Measurements from ENCODE around the gene ZNF212.
"Not testable (repeated sequence)": the region's sequence is repeated elsewhere in the genome, so short reads cannot be mapped to it uniquely, and the experiment has no call there.

The ZNF212 gene

GRCh38 chr7:149252378-149252777, 12.9 kb downstream of the ZNF212 start:
- no peak for DNase-seq (ENCODE audit: low read depth, low spot score)

DNA sequence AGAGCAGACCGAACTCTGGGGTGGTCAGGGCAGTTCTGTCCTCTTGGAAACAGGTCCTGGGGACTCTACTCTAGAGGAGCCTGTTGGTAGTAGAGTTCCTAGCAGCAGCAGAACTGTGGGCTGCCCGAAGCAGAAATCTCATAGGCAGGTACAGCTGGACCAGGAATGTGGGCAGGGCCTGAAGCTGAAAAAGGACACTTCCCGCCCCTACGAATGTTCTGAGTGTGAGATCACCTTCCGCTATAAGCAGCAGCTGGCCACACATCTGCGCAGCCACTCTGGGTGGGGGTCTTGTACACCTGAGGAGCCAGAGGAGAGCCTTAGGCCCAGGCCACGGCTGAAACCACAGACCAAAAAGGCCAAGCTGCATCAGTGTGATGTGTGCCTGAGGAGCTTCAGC, 14.2 kb downstream of the ZNF212 start:
- no peak for DNase-seq (ENCODE audit: low read depth, low spot score)

DNA sequence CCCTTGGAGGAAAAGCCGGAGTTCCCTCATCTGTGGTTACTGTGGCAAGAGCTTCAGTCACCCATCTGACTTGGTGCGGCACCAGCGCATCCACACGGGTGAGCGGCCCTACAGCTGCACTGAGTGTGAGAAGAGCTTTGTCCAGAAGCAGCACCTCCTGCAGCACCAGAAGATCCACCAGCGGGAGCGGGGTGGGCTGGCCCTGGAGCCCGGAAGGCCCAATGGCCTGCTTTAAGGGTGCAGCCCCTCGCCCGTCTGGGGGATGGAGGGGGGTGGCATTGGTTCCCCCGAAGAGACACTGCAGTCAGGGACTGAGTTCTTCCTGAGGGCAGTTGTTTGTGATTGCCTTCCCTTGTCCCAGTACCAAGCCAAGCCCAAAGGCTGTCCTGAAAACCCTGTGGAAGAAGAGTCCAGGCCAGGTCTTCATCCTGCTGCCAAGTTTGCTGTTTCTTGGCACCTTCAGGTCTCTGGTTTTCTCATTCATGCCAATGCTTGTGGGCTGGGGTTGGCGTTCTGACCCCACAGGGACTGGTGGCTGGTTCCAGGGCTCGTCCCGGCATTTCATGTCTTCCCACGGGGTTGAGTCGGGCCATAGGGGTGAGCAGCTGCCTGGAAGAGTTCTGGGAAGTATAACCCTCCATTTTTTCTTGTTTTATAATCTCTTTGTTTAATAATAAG, 14.9 kb downstream of the ZNF212 start:
- DNase-seq (ENCODE audit: low read depth, low spot score): no peak

DNA sequence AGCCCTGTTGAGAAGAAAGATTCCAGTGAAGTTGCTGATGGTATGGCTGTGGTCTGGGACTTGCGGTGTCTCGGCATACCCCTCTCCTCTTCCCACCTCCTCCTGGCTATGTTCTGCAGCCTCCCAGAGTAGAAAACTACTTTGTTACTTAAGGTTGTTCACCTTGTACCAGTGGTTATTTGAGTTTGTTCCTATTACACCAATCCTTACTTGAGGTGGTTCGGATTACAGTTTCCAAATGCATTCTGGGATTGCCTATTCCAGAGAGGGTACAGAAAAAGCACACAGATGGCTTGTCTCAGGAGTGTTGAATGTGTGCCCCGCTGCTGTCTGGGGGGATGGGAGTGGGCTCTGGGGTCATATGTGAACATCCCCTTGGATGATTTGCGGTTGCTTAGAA, 15.7 kb downstream of the ZNF212 start:
- DNase-seq (ENCODE audit: low read depth, low spot score): no peak

GRCh38 chr7:149256568-149256967, 17.1 kb downstream of the ZNF212 start:
- no peak for DNase-seq (ENCODE audit: low read depth, low spot score)

DNA sequence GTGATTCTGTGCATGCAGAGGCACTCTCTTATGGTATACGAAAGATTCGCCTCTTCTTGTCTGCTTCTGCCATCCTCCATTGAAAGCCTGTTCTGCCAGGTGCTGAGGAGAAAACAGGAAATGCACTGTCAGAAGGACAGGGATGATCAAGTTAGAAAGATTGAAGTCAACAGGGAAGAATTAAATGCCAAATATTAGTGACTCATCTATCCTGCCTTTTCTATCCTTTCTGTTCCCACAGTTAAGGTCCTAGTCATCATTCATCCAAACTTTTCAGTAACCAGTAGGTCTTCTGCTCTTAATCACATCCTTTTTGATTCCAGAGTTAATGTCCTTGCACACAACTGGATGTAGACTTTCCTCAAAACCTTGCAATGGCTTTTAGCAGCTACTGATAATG, 17.7 kb downstream of the ZNF212 start:
- DNase-seq (ENCODE audit: low read depth, low spot score): no peak

DNA sequence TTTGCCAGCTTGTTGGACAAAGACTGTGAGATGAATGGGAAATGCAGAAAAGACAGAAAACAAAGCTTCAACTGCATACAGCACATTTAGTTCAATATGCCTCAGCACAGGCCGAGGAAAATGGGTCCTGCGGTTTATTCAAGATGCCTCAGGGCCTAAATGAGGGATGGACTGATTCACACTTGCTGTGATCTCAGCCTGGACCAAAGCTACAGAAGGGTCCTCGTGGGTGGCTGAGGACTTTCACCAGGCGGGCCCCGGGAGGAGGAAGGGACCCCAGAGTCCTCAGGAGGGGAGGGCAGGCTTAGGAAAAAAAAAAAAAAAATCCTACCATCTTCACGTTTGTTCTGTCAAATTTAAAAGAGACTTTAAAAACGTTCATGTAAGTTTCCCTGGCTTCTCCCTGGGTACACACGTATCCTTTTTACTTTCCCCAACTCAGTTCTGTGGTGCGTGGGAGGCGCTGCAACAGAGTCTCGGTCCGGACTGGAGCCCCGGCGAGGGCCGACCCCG, 21.9 kb downstream of the ZNF212 start:
- DNase-seq (ENCODE audit: low read depth, low spot score): no peak

DNA sequence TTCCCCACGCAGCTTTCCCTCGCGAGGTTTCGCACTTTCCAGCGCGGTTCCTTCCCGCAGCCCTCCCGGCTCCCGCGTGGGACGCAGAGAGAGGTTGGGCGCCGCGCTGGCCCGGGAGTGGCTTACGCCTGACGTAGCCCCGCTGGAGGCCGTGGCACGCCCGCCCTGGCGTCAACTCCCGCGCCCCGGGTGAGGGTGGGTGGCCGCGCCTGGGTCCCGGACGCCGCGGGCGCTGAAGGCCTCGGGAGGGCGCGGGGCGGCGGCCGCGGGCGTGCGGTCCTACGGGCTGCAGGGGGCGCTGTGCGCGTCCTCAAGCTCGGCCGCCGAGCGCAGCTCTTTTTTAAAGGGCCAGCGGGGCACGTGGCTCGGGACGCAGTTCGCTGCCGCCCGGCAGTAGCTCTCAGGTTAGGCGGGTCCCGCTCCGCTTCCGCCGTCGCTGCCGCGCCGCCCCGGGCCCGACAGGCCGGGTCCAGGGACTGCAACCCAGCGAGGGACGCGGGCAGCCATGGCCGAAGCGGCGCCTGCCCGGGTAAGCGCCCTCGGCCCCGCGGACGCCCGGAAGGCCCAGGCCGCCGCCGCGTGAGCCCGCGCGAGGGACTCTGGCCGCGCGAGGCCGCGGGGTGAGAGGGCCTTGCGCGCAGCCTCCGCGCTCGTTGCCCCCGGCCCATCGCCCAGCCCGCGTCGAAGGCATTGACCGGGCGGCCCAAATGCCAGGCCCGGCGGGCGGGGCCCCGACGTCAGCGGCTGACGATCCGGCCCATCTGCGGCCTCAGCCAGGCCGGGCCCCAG, 22.6 kb downstream of the ZNF212 start, which contains the start of gene ZNF783:
Gene ZNF783, plus strand, starts transcription at position 368 of the 789 bp plus-strand sequence. Its CDS starts 138 bp downstream, at position 506.
- peak; percentile 61 for DNase-seq (ENCODE audit: low read depth, low spot score)

DNA sequence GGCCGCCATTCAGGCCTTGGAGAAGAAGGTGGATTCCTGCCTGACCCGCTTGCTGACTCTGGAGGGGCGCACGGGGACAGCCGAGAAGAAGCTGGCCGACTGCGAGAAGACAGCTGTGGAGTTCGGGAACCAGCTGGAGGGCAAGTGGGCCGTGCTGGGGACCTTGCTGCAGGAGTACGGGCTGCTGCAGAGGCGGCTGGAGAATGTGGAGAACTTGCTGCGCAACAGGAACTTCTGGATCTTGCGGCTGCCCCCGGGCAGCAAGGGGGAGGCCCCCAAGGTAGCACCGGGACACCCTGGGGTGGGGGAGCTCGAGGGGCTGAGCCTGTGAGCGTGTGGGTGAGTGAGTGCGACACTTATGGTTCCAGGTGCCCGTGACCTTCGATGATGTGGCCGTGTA, 27.0 kb downstream of the ZNF212 start:
- DNase-seq (ENCODE audit: low read depth, low spot score): no peak

- DNase-seq (ENCODE audit: low read depth, low spot score): no peak
Observed at GRCh38 chr7:149267733-149268132, 28.3 kb downstream of the ZNF212 start.

DNA sequence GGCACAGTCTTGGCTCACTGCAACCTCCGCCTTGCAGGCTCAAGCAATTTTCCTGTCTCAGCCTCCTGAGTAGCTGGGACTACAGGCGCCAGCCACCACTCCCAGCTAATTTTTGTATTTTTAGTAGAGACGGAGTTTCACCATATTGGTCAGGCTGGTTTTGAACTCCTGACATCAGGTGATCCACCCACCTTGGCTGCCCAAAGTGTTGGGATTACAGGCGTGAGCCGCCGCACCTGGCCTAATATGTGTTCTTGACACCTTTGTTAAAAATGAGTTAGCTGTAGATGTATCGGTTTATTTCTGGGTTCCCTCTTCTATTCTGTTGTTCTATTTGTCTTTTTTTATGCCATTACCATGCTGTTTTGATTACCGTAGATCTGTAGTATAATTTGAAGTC, 35.0 kb downstream of the ZNF212 start:
- DNase-seq (ENCODE audit: low read depth, low spot score): not testable (repeated sequence)

GRCh38 chr7:149277871-149278270, 38.4 kb downstream of the ZNF212 start:
- no peak for DNase-seq (ENCODE audit: low read depth, low spot score)

DNA sequence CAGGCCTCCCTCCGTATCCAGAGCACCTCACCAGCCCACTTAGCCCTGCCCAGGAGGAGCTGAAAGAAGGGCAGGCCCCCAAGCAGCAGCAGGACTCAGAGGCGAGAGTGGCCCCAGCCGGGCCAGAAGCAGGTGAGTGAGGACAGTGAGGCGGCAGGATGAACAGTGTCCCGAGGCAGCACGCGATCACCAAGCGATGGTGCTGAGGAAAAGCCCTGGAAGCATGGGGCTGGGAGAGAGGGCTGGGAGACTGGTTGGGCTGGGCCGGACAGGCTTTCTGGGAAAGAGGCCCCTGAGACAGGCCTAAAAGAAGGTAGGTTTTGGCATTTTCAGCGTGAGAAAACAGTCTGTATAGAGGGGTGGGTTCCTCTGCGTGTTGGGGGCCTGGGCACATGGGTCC, 38.9 kb downstream of the ZNF212 start:
- no peak for DNase-seq (ENCODE audit: low read depth, low spot score)

DNA sequence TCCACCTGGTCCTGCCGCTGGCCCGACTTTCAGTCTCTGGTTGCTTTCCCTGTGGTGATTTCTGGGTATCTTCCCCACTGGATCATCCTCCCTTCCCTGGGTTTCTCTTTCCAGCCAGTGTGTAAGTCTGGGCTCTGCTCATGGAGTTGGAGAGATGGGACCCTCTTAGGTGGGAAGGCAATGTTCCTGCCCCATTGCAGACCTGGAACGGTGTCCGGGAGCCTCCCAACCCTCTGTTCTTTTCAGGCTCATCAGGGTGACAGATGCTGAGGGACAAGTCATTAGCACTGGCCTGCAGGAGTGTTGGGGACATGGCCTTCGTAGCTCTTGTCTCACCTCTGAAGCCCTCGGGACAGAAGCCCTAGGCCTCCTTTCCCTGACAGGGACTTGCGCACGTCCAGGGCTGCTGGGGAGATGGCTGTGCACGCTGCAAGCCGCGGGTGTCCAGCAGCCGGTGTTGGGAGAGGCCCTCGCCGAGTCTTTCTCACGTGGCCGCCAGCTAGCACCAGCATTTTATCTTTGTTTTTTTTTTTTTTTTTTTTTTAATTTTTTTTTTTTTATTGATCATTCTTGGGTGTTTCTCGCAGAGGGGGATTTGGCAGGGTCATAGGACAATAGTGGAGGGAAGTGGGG, 39.8 kb downstream of the ZNF212 start:
- no peak for DNase-seq (ENCODE audit: low read depth, low spot score)

DNA sequence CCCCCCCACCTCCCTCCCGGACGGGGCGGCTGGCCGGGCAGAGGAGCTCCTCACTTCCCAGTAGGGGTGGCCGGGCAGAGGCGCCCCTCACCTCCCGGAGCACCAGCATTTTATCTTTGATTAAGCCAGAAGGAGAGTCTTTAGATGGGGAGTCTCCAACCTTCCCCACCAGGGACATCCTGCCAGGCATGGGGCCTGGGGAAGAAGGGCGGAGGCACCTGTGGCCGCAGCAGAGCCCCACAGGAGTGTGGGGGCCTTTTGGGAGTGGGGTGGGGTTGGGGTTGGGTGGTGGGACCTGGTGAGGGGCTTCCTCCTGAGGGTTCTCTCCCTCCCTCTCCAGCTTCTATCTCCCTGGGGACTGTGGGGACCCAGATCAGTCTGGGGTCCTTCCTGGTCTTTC, 40.7 kb downstream of the ZNF212 start:
- DNase-seq (ENCODE audit: low read depth, low spot score): no peak

DNA sequence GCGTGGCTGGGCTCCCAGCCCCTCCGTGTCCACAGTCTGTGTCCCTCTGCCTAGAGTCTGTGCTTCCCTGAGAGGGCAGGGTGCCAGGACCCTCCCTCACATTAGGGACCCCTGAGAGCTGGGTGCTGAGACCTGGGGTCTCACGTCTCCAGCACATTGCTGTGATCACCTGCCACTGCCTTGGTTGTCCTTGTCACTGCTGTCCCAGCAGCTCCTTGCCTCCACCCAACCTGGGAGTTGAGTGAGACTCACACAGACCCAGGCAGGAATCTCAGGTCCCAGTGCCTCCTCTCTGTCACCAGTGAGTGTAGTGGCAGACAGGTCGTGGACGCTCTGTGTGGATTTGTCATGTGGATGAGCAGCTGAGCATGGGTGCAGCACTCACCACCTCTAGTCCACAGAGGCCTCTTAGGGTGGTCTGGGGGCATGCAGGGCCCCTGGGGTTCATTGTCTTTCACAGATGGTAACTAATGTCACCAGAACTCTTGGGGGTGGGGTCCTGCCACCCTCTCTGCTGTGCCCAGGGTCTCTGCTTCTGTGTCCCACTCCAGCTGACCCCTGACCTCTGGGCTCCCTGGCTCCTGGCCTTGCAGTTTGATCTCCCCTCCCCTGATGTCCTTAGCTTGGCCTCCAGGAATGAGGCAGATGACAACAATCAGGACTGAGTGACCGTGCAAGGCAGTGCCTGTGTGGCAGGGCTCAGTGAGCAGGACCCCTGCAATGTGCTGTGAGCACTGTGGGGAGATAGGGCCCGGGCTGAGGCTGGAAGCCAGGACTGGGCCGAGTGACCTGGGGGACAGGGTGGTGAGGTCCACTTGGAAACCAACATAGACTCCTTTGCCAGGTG, 41.4 kb downstream of the ZNF212 start:
- DNase-seq (ENCODE audit: low read depth, low spot score): no peak

DNA sequence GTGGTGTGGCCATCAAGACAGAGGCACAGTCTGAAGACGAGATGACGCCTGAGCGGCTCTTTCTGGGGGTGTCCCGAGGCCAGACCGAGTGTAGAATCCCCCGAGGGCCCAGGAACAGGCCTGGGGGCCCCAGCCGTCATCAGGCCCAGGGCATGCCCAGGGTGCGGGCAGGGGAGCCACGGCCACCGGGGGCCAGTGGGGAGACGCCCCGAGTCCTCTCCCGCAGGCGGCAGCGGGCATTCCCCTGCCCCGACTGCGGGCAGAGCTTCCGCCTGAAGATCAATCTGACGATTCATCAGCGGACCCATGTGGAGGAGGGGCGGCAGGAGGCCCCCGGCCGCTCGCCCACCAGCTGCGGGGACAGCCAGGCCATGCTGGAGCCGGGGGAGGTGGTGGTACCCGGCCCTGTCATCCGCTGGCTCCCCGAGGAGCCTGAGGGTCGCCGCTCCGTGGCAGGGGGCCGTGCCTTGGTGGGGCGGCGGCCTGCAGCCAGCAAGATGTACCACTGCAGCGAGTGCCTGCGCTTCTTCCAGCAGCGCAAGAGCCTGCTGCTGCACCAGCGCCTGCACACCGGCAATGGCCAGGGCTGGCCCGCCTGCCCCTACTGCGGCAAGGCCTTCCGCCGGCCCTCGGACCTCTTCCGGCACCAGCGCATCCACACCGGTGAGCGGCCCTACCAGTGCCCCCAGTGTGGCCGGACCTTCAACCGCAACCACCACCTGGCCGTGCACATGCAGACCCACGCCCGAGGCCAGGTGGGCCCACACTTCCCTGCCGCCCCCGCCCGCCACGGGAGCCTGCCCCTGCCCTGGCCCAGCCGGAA, 42.3 kb downstream of the ZNF212 start:
- DNase-seq (ENCODE audit: low read depth, low spot score): no peak

DNA sequence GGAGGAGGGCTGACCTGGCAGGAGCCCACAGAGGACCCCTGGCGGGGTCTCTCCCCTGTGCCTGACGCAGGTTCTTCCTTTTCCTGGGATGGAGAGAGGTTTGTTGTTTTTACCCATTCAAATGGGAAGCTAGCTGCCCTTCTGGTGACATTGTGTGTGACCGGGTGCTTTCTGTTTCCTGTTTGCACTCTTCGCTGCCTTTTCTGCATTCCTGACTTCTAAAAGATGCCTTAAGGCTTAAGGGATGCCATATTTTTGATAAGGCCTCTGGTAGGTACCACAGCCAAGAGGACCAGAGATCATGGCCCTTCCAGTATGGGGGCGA, 42.8 kb downstream of the ZNF212 start:
- DNase-seq (ENCODE audit: low read depth, low spot score): no peak

- DNase-seq (ENCODE audit: low read depth, low spot score): no peak
Observed at GRCh38 chr7:149283321-149283720, 43.9 kb downstream of the ZNF212 start.

- DNase-seq (ENCODE audit: low read depth, low spot score): no peak
Observed at GRCh38 chr7:149284343-149284742, 44.9 kb downstream of the ZNF212 start.

Measured in activated CD4-positive, CD25-positive, alpha-beta regulatory T cell treated with anti-CD3 and anti-CD28 coated beads, Interleukin-2, amount 50 U/mL, for 16 hours (primary cell).